Pancreas (tissue), 10 donors: ENCODE measurements around the gene JMJD8. TPM values are rescaled to one million over a fixed set of nuclear protein-coding genes. Genes with fewer than 3 reads are reported as not detected.
A peak's percentile ranks its signal among the peaks of the same experiment; 100 is the strongest.

Source experiments
- ATAC-seq, 4 donors: fragments of 200-7000 bp; cut with Tn5 transposase; one replicate each; pipeline versions ENCODE4 v1.8.0 to v1.9.1; 2020; ENCODE audit warnings: mild to moderate bottlenecking in 4 of 4, moderate library complexity in 4 of 4
- DNase-seq, 6 donors: peaks; one replicate each; pipeline ENCODE4 v3.0.0-alpha.2; 2020
- FAIRE-seq: peaks from 2 replicates; lab custom pipeline; 2012; peaks lifted over from hg19 to GRCh38; lab: Jason Lieb, UNC
- H3K27ac ChIP-seq, 4 donors: fragments of 200-600 bp; sonication (generic); 1 replicate in 3 of 4; 2 replicates in 1 of 4; pipeline versions ENCODE4 v1.5.0 to v1.8.0; 2020
- H3K27me3 ChIP-seq, 4 donors: fragments of 200-600 bp; one replicate each; pipeline ENCODE4 v1.8.0; 2021
- H3K36me3 ChIP-seq, 3 donors: fragments of 200-600 bp; sonication (generic) in 1 of 3; one replicate each; pipeline versions ENCODE4 v1.5.0 to v1.8.0; 2020 to 2021
- H3K4me1 ChIP-seq, 3 donors: fragments of 200-600 bp; one replicate each; pipeline ENCODE4 v1.8.0; 2021
- H3K4me3 ChIP-seq, 4 donors: fragments of 200-600 bp; sonication (generic) in 2 of 4; one replicate each; pipeline versions ENCODE4 v1.5.0 to v1.8.0; 2020 to 2021
- H3K9me3 ChIP-seq, 4 donors: fragments of 200-600 bp; one replicate each; pipeline ENCODE4 v1.8.0; 2021
- WGBS, 2 donors: extraction: QIAGEN DNeasy Blood & Tissue Kit; methylation state at CpG; one replicate each; pipeline ENCODE4 v1.1.7; 2013; 5-methylcytosine and 5-hydroxymethylcytosine counted together
- intact Hi-C, 3 donors: fragments of 100-400 bp; cut with DNase I; formaldehyde crosslinking; loops; one replicate each; pipeline versions ENCODE4 v1.11.1 to v1.14.2; 2022
- polyA plus RNA-seq, 2 donors: library from polyadenylated mRNA; stranded (reverse); fragments of 200-250 nt; gene quantifications; one replicate each; pipeline ENCODE4 v1.2.3, GENCODE V29; 2013
- total RNA-seq, 6 donors: library from RNA; stranded (reverse); fragmentation: NEBNext Ultra II Directional in 4 of 6; extraction: Animal tissue kit (Norgen Biotek cat#: 25700) in 4 of 6; gene quantifications; one replicate each; pipeline versions ENCODE4 v1.2.1 to v1.2.4, GENCODE V29; 2021 to 2023
- TF ChIP-seq, protein P1 (sequence below), 4 donors: fragments of 200-600 bp; sonication (generic) in 3 of 4; IDR thresholded peaks; one replicate each; pipeline versions ENCODE4 v1.5.0 to v1.8.0; 2021; ENCODE audit warnings: antibody characterized with exemption in 4 of 4
- donor health status: healthy with polysubstance abuse.
- donor health status: DM: no; HTN: no; CAD: no; lungs with moderate emphysema.
- donor health status: DM: no; HTN: no; CAD: no.
- donor health status: control.
- donor health status: control.
- donor health status: Bipolar disorder and iron deficiency.
- donor health status: DM: yes; HTN: yes; CAD: no.
- donor health status: DM: no; HTN: no; CAD: no.
- donor health status: DM: no; HTN: no; CAD: no.
- donor health status: DM: yes; HTN: yes; CAD: no.

Gene JMJD8, protein sequence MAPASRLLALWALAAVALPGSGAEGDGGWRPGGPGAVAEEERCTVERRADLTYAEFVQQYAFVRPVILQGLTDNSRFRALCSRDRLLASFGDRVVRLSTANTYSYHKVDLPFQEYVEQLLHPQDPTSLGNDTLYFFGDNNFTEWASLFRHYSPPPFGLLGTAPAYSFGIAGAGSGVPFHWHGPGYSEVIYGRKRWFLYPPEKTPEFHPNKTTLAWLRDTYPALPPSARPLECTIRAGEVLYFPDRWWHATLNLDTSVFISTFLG
- total RNA-seq = 10 to 100 TPM; 25.0 to 40.3 (median 30.9) TPM
- polyA plus RNA-seq = 10 to 100 TPM; 47.4 to 50.2 TPM

DNA sequence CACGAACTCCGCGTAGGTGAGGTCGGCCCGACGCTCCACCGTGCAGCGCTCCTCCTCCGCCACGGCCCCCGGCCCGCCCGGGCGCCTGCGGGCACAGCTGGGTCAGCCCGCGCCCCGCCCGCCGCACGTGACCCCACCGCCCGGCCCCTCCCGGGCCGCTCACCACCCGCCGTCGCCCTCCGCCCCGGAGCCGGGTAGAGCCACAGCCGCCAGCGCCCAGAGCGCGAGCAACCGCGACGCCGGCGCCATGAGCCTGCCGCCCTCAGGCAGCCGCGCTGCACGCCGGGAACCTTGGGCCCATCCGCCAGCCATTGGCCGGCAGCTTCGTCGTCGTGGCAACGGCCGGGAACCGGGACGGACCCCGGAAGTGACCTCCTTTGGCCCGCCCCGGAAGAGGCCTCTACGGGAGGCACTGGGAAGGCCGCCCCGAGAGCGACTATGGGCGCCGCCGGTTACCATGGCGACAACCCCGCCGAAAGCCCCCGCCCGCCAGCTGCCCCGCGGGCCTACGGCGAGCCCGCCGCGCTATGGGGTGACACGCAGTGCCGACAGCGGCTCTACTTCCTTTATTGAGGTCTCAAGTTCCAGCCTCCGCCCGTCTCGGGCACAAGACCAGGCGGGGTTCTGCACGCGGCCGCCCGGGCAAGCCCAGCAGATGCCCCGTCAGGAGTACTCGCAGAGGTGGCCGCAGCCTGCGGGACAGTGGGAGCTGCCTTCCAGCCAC lies at the start of gene JMJD8:
Gene JMJD8 (minus strand): TSS at position 264 of the 724 bp plus-strand sequence. CDS start 15 bp downstream, at position 249.
- intact Hi-C loops = no loop called here
- Histone ChIP-seq H3K9me3 (no peaks in the 10 kb centered on the region), H3K27me3 (no peaks in the 10 kb centered on the region), H3K4me3 (peak within 1 kb of the TSS; percentile 52 to 80 (median 72)), H3K4me1 (peaks cover 9 to 32% (median 28%) of the 10 kb centered on the region in 3 donors), H3K27ac (peak within 1 kb of the TSS; percentile 54 to 81 (median 74)), H3K36me3 (peaks cover 0 to 14% (median 13%) of the 10 kb centered on the region in 3 donors)
- peak; percentile 97 to 98 (median 98) for DNase-seq
- TF ChIP-seq, protein P1, sequence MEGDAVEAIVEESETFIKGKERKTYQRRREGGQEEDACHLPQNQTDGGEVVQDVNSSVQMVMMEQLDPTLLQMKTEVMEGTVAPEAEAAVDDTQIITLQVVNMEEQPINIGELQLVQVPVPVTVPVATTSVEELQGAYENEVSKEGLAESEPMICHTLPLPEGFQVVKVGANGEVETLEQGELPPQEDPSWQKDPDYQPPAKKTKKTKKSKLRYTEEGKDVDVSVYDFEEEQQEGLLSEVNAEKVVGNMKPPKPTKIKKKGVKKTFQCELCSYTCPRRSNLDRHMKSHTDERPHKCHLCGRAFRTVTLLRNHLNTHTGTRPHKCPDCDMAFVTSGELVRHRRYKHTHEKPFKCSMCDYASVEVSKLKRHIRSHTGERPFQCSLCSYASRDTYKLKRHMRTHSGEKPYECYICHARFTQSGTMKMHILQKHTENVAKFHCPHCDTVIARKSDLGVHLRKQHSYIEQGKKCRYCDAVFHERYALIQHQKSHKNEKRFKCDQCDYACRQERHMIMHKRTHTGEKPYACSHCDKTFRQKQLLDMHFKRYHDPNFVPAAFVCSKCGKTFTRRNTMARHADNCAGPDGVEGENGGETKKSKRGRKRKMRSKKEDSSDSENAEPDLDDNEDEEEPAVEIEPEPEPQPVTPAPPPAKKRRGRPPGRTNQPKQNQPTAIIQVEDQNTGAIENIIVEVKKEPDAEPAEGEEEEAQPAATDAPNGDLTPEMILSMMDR (IDR thresholded peaks at IDR 0.05) = no peak
- peak; percentile 70 to 80 (median 74) for ATAC-seq
- WGBS, 2 donors = 0 to 1% methylated on average over 55 to 91 of the region's 91 CpGs
- no peak for FAIRE-seq

DNA sequence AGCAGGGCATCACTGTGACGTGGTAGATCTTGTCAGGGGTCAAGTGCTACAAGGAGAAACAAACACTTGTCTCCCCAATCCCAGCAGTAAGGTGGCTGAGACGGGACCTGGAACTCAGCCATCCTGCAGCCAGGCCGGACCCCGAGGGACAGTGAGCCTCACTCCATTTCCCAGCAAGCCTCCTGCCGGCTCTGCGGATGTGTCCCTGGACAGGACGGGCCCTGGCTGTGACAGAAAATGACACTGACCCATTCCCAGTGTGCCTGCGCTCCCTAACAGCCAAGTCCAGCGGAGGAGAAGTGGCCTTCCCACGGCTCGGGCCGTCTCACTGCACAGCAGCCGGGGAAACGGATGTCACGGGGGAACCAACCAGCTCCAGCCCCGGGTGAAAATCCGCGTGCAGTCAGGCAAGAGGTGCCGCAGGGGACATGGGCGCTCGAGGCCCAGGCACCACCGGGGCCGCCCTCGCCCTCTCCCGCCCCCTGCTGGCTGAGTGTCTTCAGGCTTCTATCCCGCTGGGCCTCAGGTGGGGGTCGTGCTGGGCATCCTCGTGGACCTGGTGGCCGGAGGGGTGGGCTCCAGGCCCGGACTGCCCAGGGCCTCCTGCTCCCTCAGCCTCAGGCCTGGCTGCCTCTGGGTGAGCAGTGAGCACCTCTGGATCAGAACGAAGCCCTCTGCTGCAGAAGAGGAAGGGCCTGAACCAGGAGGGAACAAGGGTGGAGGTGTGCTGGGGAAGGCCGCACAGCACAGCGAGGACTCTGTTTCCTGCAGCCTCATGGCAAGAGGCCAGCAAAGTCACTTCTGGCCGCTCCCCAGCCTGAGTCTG lies 49.5 kb upstream of the JMJD8 start:
- Histone ChIP-seq H3K9me3 (no peaks in the 10 kb centered on the region), H3K36me3 (peaks cover 0 to 40% (median 0%) of the 10 kb centered on the region in 3 donors), H3K27me3 (no peaks in the 10 kb centered on the region), H3K27ac (no peak overlapping the region), H3K4me3 (no peak overlapping the region), H3K4me1 (peaks cover 0 to under 1% (median under 1%) of the 10 kb centered on the region in 3 donors)
- TF ChIP-seq, protein P1 (IDR thresholded peaks at IDR 0.05) = no peak
- DNase-seq (peak in 5 of 6 donors; percentile 12 to 71 (median 40)), FAIRE-seq (no peak), ATAC-seq (no peak)
- WGBS, 2 donors = 88 to 90% methylated on average over 33 to 34 of the region's 34 CpGs
- intact Hi-C loops = no loop called here

DNA sequence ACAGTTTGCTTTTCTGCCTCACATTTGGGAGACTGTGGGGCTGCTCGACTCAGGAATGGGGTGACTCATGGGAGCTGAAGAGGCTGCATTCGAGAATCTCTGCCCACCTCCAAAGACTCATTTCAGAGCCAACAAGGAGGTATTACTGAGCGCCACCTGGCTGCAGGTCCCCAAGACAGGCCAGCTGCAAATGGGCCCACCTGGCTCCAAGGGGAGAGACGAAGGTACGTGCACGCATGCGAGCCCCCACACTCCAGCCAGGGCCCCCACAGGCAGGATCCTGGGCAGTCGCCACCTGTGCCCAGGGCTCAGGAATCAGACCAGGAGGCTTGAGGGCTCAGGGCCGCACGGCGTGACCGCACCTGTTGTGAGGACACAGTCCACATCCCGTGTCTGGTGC lies 48.8 kb upstream of the JMJD8 start:
- Histone ChIP-seq H3K27ac (no peak overlapping the region), H3K4me3 (no peak overlapping the region), H3K27me3 (no peaks in the 10 kb centered on the region), H3K36me3 (peaks cover 0 to 38% (median 0%) of the 10 kb centered on the region in 3 donors), H3K9me3 (no peaks in the 10 kb centered on the region), H3K4me1 (peaks cover under 1 to 7% (median 5%) of the 10 kb centered on the region in 3 donors)
- intact Hi-C loops = no loop called here
- WGBS, 2 donors = 88 to 94% methylated on average over 13 of the region's 13 CpGs
- TF ChIP-seq, protein P1 (IDR thresholded peaks at IDR 0.05) = no peak
- ATAC-seq = no peak
- DNase-seq = peak in 3 of 6 donors; percentile 7 to 69 (median 13)
- no peak for FAIRE-seq

DNA sequence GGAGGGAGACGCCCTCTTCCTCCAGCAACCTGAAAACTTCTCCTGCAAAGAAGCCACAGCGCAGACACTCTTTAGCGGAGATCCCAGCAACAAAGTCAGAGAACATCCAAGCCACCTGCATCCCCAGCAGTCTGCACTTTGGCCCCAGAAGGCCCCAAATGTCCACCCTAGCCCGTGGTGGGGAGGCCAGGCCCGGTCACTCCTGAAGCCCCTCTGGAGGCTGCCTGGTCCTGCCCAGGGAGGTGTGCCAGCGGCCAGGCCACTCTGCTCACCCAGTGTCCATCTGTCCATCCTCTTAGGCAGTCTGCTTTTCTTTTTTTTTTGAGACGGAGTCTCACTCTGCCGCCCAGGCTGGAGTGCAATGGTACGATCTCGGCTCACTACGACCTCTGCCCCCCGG lies 48.2 kb upstream of the JMJD8 start:
- Histone ChIP-seq H3K36me3 (peaks cover 0 to 32% (median 0%) of the 10 kb centered on the region in 3 donors), H3K4me1 (peaks cover 6 to 13% (median 11%) of the 10 kb centered on the region in 3 donors), H3K4me3 (no peak overlapping the region), H3K9me3 (no peaks in the 10 kb centered on the region), H3K27me3 (no peaks in the 10 kb centered on the region), H3K27ac (no peak overlapping the region)
- intact Hi-C loops = no loop called here
- ATAC-seq (no peak), FAIRE-seq (no peak), DNase-seq (no peak)
- 95% methylated on average over 12 of the region's 12 CpGs for WGBS, 2 donors
- TF ChIP-seq, protein P1 (IDR thresholded peaks at IDR 0.05) = no peak
